ENCODE results near the gene RASA3. TPM values are rescaled to one million over a fixed set of nuclear protein-coding genes. Genes with fewer than 3 reads are reported as not detected.

RASA3 gene
- total and polyA plus RNA-seq, 2 of the 8 experiments (the other 6 are each of a cell fraction or from before 2014, with no cell fraction given) = 7.5 to 21.9 TPM

DNA sequence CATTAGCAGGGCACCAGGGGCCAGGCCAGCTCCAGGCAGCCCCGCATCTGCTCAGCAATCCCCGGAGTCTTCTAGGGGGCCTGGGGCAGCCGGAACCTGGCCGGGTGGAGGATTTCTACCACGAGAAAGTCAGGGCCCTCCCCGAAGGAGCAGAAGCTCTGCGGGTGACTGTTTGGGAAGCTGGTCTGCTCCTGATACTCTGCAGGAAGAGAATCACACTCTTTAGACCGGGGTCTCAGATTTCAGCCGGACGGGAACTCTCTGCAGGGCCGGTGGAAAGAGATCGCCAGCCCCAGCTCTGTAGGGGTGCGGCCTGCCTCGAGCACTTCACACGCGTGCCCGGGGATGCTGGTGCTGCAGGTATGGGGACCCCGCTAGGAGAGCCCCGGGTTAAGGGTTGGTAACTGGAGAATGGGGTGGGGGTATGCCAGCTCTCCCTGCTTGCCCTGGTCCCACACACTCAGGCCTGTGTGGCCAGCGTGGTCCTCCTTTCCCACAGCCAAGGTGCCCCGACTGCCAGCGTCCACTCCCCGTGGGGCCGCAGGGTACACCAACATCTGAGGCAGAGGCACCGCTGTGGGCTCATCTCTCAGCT is 20.1 kb downstream of the RASA3 start:
- Histone ChIP-seq H3K4me3 (ENCODE audit: extremely low read depth in 1 of 4, insufficient read depth in 2 of 4, low read depth in 3 of 4, low read length in 4 of 4) (peak overlapping the region in 1 of 4 experiments; percentile 5; a peak in 2 of 8 replicates), H3K79me1 (ENCODE audit: low read depth, low read length) (peaks cover 20% of the 10 kb centered on the region), H3K9me3 (ENCODE audit: insufficient read depth in 2 of 2, low read depth in 1 of 2, low read length in 1 of 2) (no peaks in the 10 kb centered on the region; a peak in 1 of 4 replicates), H2BK5ac (ENCODE audit: low read depth, low read length) (0 out of 2 replicates have a peak overlapping the region, but pooled peaks have one; percentile 66), H2BK120ac (replicated peaks; ENCODE audit: low read depth, low read length) (no peak overlapping the region), H3K27me3 (replicated peaks in 1 of 4; ENCODE audit: control insufficient read depth in 3 of 4, extremely low read depth in 1 of 4, insufficient read depth in 3 of 4, low read length in 3 of 4) (no peaks in the 10 kb centered on the region), H2AFZ (ENCODE audit: low read length) (no peak overlapping the region), H3K14ac (ENCODE audit: insufficient read length) (no peak overlapping the region), H2BK20ac (ENCODE audit: low read length) (no peak overlapping the region), H3K4me1 (replicated peaks in 1 of 4; ENCODE audit: control insufficient read depth in 3 of 4, insufficient read depth in 4 of 4, low read length in 3 of 4) (peaks cover 4 to 34% (median 27%) of the 10 kb centered on the region in 4 experiments), H3K23ac (ENCODE audit: insufficient read length) (no peak overlapping the region), H3K18ac (ENCODE audit: extremely low read depth, low read length) (peak overlapping the region; percentile 78), H3K56ac (replicated peaks; ENCODE audit: insufficient read length, low read depth, low read length) (no peak overlapping the region), H2BK12ac (ENCODE audit: low read depth, low read length) (peak overlapping the region; percentile 68; the same call in 1 of the 2 replicates), H3K79me2 (ENCODE audit: control insufficient read depth in 1 of 2, insufficient read depth in 2 of 2, low read length in 2 of 2) (peaks cover 0 to 53% of the 10 kb centered on the region in 2 experiments; a peak in 3 of 4 replicates), H4K91ac (replicated peaks; ENCODE audit: insufficient read length, low read length) (peak overlapping the region; percentile 78), H2AK5ac (ENCODE audit: low read depth, low read length) (no peak overlapping the region), H3K4me2 (ENCODE audit: insufficient read depth in 1 of 2, low read depth in 2 of 2, low read length in 2 of 2) (peak overlapping the region; percentile 21 to 35; a peak in 3 of 4 replicates), H4K8ac (ENCODE audit: extremely low read depth, insufficient read depth, low read length) (peak overlapping the region; percentile 68; the same call in 1 of the 2 replicates), H3K27ac (ENCODE audit: low read depth, low read length) (no peak overlapping the region), H4K5ac (ENCODE audit: insufficient read length, low read depth, low read length) (peak overlapping the region; percentile 7), H3K9ac (replicated peaks in 1 of 4; ENCODE audit: extremely low read depth in 1 of 4, low read depth in 3 of 4, low read length in 3 of 4) (peak overlapping the region in 1 of 4 experiments; percentile 14; a peak in 2 of 7 replicates), H3K23me2 (ENCODE audit: low read depth, low read length) (no peaks in the 10 kb centered on the region; the same call in 1 of the 2 replicates), H4K20me1 (replicated peaks in 1 of 2; ENCODE audit: control insufficient read depth in 1 of 2, insufficient read depth in 2 of 2, low read length in 2 of 2) (peaks cover 7 to 13% of the 10 kb centered on the region in 2 experiments), H3K4ac (replicated peaks; ENCODE audit: insufficient read length, low read depth, low read length) (no peak overlapping the region), H2BK15ac (ENCODE audit: low read length) (0 out of 2 replicates have a peak overlapping the region, but pooled peaks have one; percentile 16), H3K36me3 (ENCODE audit: control insufficient read depth in 2 of 4, insufficient read depth in 4 of 4, low read length in 3 of 4) (no peaks in the 10 kb centered on the region)
- no peak for FAIRE-seq
- POLR2A ChIA-PET (ENCODE audit: partially characterized antibody) = interaction anchor here (0.8 to 3.1 kb wide), 3 partner anchors 9 to 28 kb away, joined by 3 to 10 read pairs (median 5); no protein-coding TSS in a partner anchor
- CTCF ChIA-PET (ENCODE audit: partially characterized antibody) = interaction anchor here (0.8 to 2.3 kb wide), 17 partner anchors 9 to 388 kb away, joined by 3 to 9 read pairs (median 4); no protein-coding TSS in a partner anchor
- WGBS, 2 experiments (ENCODE audit: extremely low coverage in 1 of 2, insufficient coverage in 1 of 2, insufficient read length in 1 of 2, insufficient replicate concordance in 2 of 2, low coverage in 1 of 2, low lambda C conversion rate in 2 of 2, missing lambda C conversion rate in 1 of 2) = 37% methylated on average over 19 of the region's 25 CpGs; no CpG with 5 or more reads in 1 of the 2 experiments
- DNase-seq (ENCODE audit: low read depth in 1 of 2, low spot score in 2 of 2) = no peak
- TF ChIP-seq RAD21 (IDR thresholded peaks at IDR 0.05 in 1 of 2, conservative IDR thresholded peaks at IDR 0.05 in 1 of 2; ENCODE audit: low read depth in 2 of 2, low read length in 2 of 2) (no peak), TBP (IDR thresholded peaks at IDR 0.05; ENCODE audit: low read depth, low read length) (peak; percentile 22; the same call in 1 of the 2 replicates)
